Melanocyte of skin (primary cell): ENCODE measurements around the gene MAGED4. TPM values are rescaled to one million over a fixed set of nuclear protein-coding genes. Genes with fewer than 3 reads are reported as not detected.

Experiments
- small RNA-seq, 2 donors: library from RNA; depleted of rRNA; stranded (forward); fragments of <200 nt; gene quantifications; one replicate each; pipeline ENCODE3, GENCODE V24; 2012
- total RNA-seq, 2 donors: library from RNA; depleted of rRNA; stranded (reverse); fragments of >200 nt; gene quantifications; 2 replicates each; pipeline ENCODE4 v1.2.3, GENCODE V29; 2012

Gene MAGED4, protein sequence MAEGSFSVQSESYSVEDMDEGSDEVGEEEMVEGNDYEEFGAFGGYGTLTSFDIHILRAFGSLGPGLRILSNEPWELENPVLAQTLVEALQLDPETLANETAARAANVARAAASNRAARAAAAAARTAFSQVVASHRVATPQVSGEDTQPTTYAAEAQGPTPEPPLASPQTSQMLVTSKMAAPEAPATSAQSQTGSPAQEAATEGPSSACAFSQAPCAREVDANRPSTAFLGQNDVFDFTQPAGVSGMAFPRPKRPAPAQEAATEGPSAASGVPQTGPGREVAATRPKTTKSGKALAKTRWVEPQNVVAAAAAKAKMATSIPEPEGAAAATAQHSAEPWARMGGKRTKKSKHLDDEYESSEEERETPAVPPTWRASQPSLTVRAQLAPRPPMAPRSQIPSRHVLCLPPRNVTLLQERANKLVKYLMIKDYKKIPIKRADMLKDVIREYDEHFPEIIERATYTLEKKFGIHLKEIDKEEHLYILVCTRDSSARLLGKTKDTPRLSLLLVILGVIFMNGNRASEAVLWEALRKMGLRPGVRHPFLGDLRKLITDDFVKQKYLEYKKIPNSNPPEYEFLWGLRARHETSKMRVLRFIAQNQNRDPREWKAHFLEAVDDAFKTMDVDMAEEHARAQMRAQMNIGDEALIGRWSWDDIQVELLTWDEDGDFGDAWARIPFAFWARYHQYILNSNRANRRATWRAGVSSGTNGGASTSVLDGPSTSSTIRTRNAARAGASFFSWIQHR
- total RNA-seq: 1 to 10 TPM; 1.4 to 9.7 TPM

DNA sequence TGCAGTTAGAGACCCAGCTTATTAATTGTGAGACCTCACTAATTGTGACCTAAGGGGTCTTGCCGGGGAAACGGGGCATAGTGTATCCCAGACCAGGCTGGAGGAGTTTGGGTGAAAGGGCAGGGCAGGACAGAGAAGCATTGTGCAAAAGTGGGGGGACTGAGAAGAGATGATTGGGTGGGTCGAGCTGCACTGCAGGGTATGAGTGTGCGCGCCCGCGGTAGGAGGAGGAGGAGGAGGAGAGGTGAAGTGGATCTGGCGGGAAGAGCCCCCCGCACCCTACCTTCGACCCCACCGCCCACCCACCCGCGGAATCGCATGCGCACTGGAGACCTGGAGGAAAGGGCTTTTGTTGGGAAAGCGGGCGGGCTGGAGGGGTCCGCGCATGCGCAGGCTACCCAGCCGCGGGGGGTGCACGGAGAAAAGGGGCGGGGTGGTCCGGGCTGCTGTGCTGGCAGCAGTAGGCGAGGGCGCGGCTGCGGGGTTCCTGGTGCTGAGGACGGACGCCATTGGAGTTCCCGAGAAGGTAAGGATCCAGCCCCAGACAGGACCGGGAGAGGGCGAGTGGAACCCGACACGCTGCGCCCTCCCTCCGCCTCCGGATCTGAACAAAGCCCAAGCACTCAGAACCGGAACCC is at the start of gene MAGED4:
Gene MAGED4 (plus strand): TSS at position 449 of the 638 bp plus-strand sequence. CDS start 1,035 bp downstream, outside the sequence.

Small RNA genes lying within 50 kb of the gene (small RNA-seq; reads per million reads assigned to genes)
- 0 reads per million in 2 donors for gene SNORA11D

Other genes starting within 250 kb of the MAGED4 start
- gene MAGED4B, start 115.7 kb upstream of the MAGED4 start, total RNA-seq: 10 to 100 TPM in 1 of 2 donors, 1 to 10 TPM in 1; 6.7 to 12.4 TPM
- gene XAGE2, start 184.1 kb downstream of the MAGED4 start, total RNA-seq: not detected